HepG2 (cell line): ENCODE measurements around the gene MTM1.

Experiments used
- HMG20A ChIP-seq: IDR thresholded peaks from 2 replicates; pipeline ENCODE4 v1.6.1; 2016; ENCODE audit warnings: borderline replicate concordance
- HNRNPL ChIP-seq: fragments of 200-400 bp; formaldehyde crosslinking; IDR thresholded peaks from 2 replicates; pipeline ENCODE4 v1.6.1; 2017; ENCODE audit warnings: mild to moderate bottlenecking, low read depth, low read length
- KDM1A ChIP-seq: IDR thresholded peaks from 2 replicates; pipeline ENCODE4 v1.6.1; 2016; ENCODE audit warnings: missing compliant biosample characterization
- NR2C2 ChIP-seq: sonication (generic); formaldehyde crosslinking; IDR thresholded peaks from 2 replicates; pipeline ENCODE4 v1.4.0; 2020; ENCODE audit warnings: missing genetic modification reagents, mild to moderate bottlenecking, moderate library complexity, borderline replicate concordance
- POLR2AphosphoS5 ChIP-seq: IDR thresholded peaks from 2 replicates; pipeline ENCODE4 v1.6.1; 2012; ENCODE audit warnings: low read depth, low read length
- ZBTB7A ChIP-seq: sonication (generic); formaldehyde crosslinking; IDR thresholded peaks from 2 replicates; pipeline ENCODE4 v1.8.0; 2022; ENCODE audit warnings: mild to moderate bottlenecking, missing genetic modification reagents
- ZNF260 ChIP-seq: sonication (generic); formaldehyde crosslinking; IDR thresholded peaks from 2 replicates; pipeline ENCODE4 v1.4.0; 2020; ENCODE audit warnings: missing genetic modification reagents, low read depth, mild to moderate bottlenecking, borderline replicate concordance
- ZZZ3 ChIP-seq: sonication (generic); formaldehyde crosslinking; IDR thresholded peaks from 2 replicates; pipeline ENCODE4 v1.4.0; 2020; ENCODE audit warnings: missing genetic modification reagents, mild to moderate bottlenecking, borderline replicate concordance
- TF ChIP-seq, protein P1 (sequence below): sonication (generic); formaldehyde crosslinking; IDR thresholded peaks from 2 replicates; pipeline ENCODE4 v1.4.0; 2020; ENCODE audit warnings: missing genetic modification reagents, low read depth, mild to moderate bottlenecking, borderline replicate concordance
- TF ChIP-seq, protein P2 (sequence below): sonication (generic); formaldehyde crosslinking; IDR thresholded peaks from 2 replicates; pipeline ENCODE4 v1.8.1; 2023; ENCODE audit warnings: mild to moderate bottlenecking, inconsistent platforms, moderate library complexity, missing genetic modification reagents, borderline replicate concordance

DNA sequence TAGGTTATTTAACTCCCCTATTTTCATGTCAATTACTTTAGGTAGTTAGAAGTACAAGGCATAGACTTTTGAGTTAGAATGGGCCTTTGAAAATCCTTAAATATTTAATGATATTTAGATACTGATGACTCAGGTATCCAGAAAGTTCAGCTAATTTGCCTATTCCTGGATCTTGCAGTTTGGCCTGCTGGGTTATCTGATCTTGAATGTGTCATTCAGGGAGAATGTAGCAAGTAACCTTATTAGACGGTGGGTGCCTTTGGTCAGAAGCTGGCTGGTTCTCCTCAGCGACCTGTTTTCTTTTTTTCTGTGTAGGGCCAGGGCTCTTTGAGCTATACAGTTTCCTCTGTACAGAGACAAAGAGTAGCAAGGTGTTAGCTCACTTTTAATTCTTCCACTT is 42.0 kb downstream of the MTM1 start:
- TF ChIP-seq ZNF260 (CRISPR knock-in tag): no peak
- TF ChIP-seq ZZZ3 (CRISPR knock-in tag): no peak
- no peak for TF ChIP-seq POLR2AphosphoS5
- TF ChIP-seq, protein P1, sequence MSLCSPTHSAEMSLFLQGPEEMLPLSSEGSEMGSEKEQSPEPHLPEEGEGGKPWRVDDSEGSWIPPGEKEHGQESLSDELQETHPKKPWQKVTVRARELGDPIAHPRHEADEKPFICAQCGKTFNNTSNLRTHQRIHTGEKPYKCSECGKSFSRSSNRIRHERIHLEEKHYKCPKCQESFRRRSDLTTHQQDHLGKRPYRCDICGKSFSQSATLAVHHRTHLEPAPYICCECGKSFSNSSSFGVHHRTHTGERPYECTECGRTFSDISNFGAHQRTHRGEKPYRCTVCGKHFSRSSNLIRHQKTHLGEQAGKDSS (CRISPR knock-in tag): no peak
- no peak for TF ChIP-seq NR2C2
- TF ChIP-seq, protein P2, sequence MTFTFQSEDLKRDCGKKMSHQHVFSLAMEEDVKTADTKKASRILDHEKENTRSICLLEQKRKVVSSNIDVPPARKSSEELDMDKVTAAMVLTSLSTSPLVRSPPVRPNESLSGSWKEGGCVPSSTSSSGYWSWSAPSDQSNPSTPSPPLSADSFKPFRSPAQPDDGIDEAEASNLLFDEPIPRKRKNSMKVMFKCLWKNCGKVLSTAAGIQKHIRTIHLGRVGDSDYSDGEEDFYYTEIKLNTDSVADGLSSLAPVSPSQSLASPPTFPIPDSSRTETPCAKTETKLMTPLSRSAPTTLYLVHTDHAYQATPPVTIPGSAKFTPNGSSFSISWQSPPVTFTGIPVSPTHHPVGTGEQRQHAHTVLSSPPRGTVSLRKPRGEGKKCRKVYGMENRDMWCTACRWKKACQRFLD: no peak
- TF ChIP-seq KDM1A (CRISPR knock-in tag): no peak
- no peak for TF ChIP-seq ZBTB7A (CRISPR knock-in tag)
- TF ChIP-seq HMG20A: no peak
- no peak for TF ChIP-seq HNRNPL
